GM19324 (cell line): Measurements from ENCODE around the gene MORN3.
"Not testable (repeated sequence)": the region's sequence is repeated elsewhere in the genome, so short reads cannot be mapped to it uniquely, and the experiment has no call there.

Source experiments
- ATAC-seq: cut with Tn5 transposase; IDR thresholded peaks from one replicate; pipeline ENCODE4 v1.9.1; 2021; ENCODE audit warnings: mild to moderate bottlenecking, moderate library complexity; ENCODE audit not compliant: unreplicated experiment, low FRiP score

MORN3 gene

DNA sequence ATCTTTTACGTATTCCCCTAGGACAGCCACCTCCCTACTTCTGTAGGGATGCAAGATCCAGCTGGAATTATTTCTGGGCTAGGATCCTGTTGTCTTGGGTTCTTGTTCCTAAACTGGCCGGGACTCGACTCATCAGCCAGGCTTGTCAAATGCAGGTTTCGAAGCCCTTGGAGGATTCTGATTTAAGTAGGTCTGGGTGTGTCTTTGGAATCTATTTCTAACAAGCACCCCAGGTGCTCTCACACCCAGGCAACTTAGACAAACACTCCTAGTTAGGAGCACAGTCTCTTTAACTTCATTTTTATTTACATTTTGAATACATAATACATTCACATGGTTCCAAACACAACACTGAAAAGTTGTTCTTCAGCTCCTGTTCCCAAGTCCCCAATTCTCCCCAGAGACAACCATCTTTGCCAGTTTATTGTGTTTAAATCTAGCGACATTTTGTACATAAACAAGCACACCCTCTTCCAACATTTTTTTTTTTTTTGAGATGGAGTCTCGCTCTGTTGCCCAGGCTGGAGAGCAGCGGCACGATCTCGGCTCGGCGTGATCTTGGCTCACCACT lies 20.9 kb downstream of the MORN3 start:
- ATAC-seq = no peak

GRCh38 chr12:121641343-121641630 lies 28.2 kb downstream of the MORN3 start:
- ATAC-seq = no peak

- no peak for ATAC-seq
Observed at GRCh38 chr12:121638298-121639202, 30.9 kb downstream of the MORN3 start.

DNA sequence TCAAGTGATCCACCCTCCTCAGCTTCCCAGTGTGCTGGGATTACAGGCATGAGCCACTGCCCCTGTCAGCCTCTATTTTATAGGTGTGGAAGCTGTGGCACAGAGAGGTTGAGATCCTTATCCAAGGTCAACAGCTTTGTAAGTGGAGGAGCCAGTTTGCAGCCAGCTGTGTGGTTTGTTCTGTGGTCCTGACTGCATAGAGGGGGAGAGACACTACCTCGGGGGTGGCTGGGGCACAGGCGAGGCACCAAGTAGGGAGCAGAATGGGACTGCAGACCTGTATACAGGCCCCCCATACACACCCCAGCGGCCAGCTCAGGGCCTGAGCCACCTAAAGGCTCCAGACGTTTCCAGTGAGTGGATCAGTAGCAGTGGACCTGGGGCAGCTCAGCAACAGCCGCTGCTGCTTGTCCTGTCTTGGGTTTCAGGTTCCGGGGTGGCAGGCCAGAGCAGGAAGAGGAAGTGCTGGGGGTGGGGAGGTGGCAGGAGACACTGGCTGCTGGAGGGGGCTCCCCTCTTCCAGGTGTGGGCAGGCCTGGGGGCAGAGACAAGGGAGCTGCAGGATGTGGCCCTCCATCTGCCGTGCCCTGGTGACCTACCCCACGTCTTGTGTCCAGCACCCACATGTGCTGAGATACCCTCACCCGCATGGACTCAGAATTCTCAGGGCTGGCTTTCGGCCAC lies 32.1 kb downstream of the MORN3 start:
- no peak for ATAC-seq

DNA sequence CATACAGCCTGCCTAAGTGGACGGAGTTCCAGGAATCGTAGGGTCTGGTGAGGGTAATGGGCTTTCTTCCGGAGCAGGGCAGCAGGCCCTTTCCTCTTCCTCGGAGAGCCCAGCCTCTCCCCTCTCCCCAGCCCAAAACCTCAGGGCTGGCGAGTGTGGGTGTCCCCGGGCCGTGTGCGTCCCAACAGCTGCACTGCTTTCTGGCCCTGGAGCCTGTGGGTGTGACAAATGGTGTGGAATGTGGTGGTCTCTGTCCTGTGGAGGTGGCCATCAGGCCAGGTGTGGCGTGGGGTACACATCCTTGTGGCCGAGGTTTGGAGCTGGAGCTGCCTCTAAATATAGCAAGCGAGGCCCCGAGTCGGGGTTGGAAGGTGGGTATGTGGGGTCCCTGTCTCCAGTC lies 34.6 kb downstream of the MORN3 start:
- ATAC-seq = no peak

DNA sequence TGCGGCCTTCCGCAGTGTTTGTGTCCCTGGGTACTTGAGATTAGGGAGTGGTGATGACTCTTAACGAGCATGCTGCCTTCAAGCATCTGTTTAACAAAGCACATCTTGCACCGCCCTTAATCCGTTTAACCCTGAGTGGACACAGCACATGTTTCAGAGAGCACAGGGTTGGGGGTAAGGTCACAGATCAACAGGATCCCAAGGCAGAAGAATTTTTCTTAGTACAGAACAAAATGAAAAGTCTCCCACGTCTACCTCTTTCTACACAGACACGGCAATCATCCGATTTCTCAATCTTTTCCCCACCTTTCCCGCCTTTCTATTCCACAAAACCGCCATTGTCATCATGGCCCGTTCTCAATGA lies 35.6 kb downstream of the MORN3 start:
- not testable (repeated sequence) for ATAC-seq

DNA sequence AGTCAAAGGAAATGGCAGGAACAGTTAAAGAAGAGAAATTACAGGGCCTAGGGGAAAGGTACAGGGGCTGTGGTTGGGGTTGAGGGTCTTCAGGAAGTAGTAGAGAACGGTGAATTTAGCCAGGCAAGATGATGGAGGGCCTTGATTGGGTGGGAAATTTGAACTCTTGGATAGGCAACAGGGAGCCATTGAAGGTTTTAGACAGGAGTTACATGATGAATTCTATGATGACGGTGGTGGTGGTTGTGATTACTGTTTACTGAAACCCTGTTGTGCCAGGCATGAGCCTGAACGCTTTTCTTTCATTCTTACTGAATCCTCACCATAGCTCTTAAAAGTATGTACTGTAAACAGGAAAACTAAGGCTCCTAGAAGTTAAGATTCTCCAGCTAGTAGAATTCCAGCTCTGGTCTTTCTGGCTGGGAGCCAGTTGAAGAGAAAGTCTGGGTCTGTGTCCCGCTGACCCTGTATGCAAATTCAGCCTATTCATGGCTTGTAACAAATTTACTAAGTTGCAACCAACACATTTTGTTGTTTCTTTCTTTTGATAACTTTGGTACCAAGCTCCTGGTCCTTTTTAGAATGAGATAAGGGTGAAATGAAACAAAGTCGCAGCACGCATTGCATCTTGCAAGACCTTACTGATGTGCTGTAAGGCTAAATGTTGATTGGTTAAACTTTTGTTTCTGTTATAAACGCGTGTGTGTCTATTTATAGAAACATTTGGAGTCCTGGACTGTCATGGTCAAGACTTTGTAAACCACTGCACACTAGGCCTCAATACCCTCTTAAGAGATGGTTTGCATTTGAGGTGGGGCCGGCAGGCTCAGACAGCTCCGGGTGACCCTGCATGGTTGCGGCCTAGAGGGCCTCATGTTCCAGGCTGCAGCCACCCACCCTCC lies 37.1 kb downstream of the MORN3 start:
- ATAC-seq = no peak

DNA sequence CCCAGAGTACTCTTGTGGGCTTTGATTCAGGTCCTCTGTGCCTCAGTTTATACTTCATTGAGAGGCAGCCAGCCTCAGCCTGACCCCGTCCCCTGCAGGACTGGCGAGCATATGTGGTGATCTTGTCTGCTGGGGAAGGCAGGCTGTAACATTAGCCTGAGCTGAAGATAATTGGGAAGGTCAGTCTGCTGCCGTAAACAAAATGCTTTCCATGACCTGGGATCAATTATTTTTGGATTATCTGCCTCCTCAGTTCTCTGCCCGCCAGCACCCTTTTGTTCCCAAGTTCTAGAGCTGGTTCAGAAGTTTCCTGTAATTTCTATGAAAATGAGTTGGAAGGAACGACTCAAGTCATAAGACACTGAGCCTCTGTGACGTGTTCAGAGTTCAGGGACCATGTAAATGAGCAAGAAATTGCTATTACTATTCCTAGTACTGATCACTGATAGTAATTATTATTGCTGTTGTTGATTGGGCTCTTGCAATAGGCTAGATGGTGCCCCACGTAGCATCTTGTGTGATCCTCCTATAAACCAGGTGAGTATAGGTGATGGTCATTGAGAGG lies 38.6 kb downstream of the MORN3 start:
- no peak for ATAC-seq

GRCh38 chr12:121628536-121628935 lies 40.9 kb downstream of the MORN3 start:
- no peak for ATAC-seq

GRCh38 chr12:121628037-121628436 lies 41.4 kb downstream of the MORN3 start:
- no peak for ATAC-seq

- peak; percentile 32 for ATAC-seq
Observed at GRCh38 chr12:121626853-121627640, 42.4 kb downstream of the MORN3 start.

GRCh38 chr12:121626087-121626852 lies 43.2 kb downstream of the MORN3 start, which contains the start of gene ORAI1:
Gene ORAI1, plus strand, starts transcription at chr12:121626530.
- ATAC-seq = peak; percentile 86

GRCh38 chr12:121620333-121620891 lies 49.0 kb downstream of the MORN3 start:
- ATAC-seq = no peak

- no peak for ATAC-seq
Observed at GRCh38 chr12:121618659-121619233, 50.7 kb downstream of the MORN3 start.

DNA sequence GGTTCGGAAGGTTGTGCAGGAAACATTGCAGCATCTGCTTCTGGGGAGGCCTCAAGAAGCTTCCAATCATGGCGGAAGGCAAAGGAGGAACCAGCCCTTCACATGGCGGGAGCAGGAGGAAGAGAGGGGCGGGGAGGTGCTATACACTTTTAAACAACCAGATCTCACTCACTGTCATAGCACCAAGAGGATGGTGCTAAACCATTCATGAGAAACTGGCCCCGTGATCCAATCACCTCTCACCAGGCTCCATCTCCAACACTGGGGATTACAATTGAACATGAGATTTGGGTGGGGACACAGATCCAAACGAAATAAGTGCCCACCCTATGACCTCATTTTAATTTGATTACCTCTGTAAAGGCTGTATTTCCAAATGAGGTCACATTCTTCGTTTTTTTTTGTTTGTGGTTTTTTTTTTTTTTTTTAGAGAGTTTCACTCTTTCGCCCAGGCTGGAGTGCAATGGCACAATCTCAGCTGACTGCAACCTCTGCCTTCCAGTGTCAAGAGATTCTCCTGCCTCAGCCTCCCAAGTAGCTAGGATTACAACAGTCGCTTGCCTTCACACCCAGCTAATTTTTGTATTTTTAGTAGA lies 54.5 kb downstream of the MORN3 start:
- no peak for ATAC-seq

- ATAC-seq = no peak
Observed at GRCh38 chr12:121613462-121613861, 56.0 kb downstream of the MORN3 start.

DNA sequence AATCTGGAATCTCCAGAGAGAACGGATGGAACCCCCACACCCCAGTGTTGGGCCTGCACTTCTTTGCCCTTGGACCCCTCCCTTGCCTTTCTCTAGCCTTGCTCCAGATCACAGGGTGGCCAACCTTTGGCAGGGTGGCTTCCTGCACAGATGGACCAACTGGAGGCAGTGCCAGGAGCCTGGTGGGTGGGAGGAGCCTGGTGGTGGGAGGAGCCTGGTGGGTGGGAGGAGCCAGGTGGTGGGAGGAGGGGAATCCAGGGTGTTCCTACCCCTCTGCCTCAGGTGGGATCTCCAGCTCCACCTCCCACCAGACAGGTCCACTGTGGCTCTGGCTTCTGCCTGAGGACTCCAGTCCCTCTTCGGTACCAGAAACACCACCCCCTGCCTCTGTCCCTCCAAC lies 58.1 kb downstream of the MORN3 start:
- no peak for ATAC-seq
